ENCODE measurements around the gene C2CD4B.

C2CD4B gene

DNA sequence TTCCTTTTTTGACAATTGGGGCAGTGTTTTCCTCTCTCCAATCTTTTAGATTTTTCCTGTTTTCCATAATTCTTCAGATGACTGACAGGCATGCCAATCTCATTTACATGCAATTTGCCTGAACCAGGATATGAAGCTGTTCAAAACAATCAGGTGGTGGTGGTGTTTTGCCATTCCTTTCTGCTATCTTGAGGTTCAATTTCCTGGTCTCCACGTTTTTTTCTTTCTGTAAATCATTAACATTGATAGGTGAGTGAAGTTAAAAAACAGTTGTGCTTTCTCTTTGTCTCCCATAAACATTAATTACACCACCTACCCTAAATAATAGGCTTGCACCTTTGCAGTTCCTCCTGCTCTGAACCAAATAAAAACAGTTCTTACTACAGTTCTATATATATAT lies 49.2 kb downstream of the C2CD4B start:
- DNase-seq = no peak

All from AML-193 (cell line).